H4 (cell line): ENCODE data around the gene ESCO1. TPM values are rescaled to one million over a fixed set of nuclear protein-coding genes. Genes with fewer than 3 reads are reported as not detected.

Experiments
- DNase-seq: peaks from one replicate; pipeline ENCODE4 v3.0.0-alpha.2; 2015; ENCODE audit warnings: low spot score
- total RNA-seq: library from RNA; depleted of rRNA; stranded (reverse); fragments of >200 nt; shearing (Covaris generic); gene quantifications from 2 replicates; pipeline ENCODE4 v1.2.3, GENCODE V29; 2014; rRNA removed

The ESCO1 gene
- total RNA-seq, 1 experiment from 2014 or later: 14.2 TPM

DNA sequence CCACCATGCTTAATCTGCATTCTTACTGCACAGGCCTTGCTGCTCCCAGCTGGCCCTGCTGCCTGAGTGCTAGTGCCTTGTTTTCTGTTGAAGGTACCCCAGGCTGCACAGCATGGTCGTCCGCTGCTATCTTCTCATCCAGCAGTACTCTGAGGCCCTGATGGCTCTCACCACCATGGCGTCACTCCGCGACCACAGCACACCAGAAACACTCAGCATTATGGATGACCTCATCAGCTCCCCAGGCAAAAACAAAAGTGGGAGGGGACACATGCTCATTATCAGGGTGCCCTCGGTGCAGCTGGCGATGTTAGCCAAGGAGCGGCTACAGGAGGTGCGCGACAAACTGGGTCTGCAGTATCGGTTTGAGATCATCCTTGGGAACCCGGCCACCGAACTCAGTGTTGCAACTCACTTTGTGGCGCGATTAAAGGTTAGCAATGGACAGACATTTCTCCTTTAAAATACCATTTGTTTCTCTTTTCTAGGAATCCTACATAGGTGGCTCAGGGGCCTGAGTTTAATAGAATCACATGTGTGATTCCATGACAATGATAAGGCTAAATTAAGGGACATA lies 110.5 kb downstream of the ESCO1 start:
- DNase-seq: no peak

DNA sequence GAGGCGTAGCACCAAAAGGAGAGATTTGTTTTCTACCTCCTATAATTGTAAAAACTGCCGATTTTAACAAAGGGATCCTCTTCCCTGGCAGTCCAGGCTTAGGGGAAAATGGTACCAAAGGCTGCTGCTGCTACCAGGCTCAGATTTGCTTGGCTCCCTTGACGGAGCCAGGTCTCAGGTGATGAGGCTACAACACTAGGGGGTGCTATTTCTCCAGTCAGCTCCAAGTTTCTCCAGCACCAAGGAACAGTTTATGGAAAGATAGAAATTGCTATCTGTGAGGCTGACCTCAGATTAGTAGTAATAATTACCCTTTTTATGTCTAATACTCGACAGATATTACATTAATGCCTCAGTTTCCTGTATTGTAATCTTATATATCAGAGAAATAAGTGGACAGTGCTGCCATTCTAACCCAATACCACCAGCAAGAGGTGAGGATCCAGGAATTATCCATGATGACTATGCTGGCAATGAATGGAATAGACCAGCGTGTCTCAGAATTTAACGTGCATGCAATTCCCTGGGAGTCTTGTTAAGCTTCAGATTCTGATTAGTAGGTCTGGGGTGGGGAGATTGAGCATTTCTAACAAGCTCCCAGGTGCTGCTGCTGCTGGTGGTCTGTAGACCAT lies 111.3 kb downstream of the ESCO1 start:
- peak; percentile 37 for DNase-seq

DNA sequence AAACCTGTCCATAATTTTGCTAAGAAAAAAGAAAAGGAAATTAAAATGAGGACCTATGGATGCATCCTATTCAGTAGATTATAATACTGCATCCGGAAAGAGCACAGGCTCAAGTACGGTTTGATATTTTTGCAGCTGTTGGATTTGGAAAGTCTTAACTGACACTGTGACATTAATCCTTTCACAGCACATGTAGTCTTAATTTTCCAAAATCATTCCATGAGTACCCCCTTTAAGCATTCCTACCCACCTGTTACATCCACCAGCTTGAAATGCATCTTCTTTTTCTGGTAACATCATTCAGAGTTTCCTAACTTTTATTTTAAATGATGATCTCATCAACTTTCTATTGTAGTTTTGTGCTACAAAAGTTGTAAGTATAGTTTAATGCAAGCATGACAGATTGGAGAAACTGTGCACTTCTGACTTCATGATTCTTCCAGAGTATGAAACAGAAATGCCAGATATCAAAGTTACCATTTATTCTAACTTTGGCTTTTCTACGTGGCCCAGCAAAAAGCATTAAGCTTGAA lies 113.5 kb downstream of the ESCO1 start:
- no peak for DNase-seq

DNA sequence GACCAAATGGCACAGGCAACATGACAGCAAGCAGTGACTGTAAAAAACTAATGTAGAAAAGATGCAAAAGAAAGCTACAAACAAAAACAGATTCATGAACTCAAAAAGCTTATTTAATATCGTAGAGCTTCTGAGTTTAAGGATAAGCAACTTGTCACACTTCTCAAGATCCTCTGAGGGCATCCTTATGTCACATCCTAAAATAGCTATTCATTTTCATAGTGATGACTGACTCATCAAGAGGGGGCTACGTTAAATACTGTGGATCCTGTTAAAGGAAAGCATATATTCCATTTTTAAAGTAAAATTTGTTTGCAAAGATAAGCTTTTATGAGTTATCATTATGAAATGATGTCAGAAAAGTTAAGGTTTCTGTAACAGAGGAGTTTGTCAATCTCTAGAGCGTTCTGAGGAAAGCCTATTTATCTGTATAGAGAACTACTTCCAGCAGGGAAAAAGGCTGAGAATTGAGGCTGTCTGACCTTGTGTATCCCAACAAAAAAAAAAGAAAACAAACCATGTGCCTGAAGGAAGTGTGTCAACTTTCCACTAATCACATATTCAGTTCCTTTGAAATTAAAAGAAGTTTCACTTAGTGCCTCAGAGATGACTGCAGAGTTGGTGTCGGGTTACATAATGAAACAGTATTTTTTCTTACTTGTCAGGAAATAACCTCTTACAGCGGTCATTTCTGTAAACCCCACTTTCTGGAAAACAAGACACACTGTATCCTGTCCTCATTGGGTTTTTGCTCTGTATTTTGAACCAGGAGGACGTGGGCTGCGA lies 115.5 kb downstream of the ESCO1 start:
- DNase-seq: no peak

DNA sequence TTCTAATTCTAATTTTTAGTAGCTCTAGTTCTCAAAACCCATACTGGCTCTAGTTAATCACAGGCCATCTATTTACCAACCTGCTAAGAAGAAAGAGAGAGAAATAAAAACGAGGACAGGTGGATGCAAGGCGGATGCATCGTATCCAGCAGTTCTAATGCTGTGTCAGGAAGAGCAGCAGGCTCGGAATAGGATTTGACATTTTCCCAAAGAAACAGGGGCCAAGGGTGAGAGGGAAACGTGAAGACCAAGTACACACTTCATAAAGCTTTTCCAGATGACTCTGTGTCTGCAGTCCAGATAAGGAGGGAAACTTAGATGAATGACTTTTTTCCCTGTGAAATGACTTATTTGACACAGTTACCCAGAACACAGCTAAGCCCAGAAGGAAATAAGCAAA lies 117.5 kb downstream of the ESCO1 start:
- DNase-seq: no peak

DNA sequence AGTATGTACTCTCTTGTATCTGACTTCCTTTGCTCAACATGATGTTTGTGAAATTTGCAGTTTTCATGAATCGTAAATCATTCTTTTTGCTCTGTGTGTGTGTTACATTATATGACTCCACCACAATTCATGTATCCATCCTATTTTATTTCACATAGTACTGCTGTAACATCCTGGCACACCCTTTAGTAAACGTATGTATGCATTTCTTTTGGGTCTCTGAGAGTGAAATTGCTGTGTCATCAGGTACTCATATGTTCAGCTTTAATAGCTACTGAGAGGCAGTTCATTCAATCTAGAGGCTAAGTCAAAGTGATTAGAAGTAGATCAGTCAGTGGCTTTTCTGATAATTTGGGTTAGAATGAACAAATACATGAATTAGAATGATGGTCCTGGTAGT lies 118.8 kb downstream of the ESCO1 start:
- no peak for DNase-seq

DNA sequence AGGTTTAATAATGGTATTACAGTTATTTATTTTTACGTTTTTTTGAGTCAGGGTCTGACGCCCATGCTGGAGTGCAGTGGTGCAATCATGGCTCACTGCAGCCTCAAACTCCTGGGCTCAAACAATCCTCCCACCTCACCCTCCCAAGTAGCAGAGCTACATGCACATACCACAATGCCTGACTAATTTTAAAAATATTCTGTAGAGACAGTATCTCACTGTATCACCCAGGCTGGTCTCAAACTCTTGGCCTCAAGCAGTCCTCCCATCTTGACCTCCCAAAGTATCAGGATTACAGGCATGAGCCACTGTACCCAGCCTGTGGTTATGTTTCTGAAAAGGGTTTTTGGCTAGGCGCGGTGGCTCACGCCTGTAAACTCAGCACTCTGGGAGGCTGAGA lies 120.8 kb downstream of the ESCO1 start:
- DNase-seq: no peak

Other genes with a start within 250 kb of the ESCO1 start
- 35.6 and 59.1 TPM in 2 replicates for gene SNRPD1, start 11.6 kb upstream of the ESCO1 start, total RNA-seq
- gene ABHD3, start 104.1 kb upstream of the ESCO1 start, total RNA-seq: 12.9 and 16.2 TPM in 2 replicates
- gene MIB1, start 140.1 kb upstream of the ESCO1 start, total RNA-seq: 27.1 and 35.8 TPM in 2 replicates